SU-DHL-6 (cell line): Measurements from ENCODE around the gene AMACR.

ENCODE experiments used
- H2AFZ ChIP-seq: fragments of 200-600 bp; sonication (generic); 2 replicates; pipeline ENCODE4 v1.6.1; 2014; ENCODE audit warnings: low read depth, mild to moderate bottlenecking, moderate library complexity, mixed read lengths, antibody characterized with exemption, low read length; ENCODE audit not compliant: severe bottlenecking
- H3F3A ChIP-seq: fragments of 200-600 bp; shearing (Covaris generic); 2 replicates; pipeline ENCODE4 v1.6.0; 2016; ENCODE audit warnings: antibody characterized with exemption, mild to moderate bottlenecking; ENCODE audit not compliant: insufficient read depth
- H3K27ac ChIP-seq: fragments of 200-600 bp; sonication (generic); 2 replicates; pipeline ENCODE4 v1.5.1; 2016; ENCODE audit warnings: low read depth, mild to moderate bottlenecking, low read length, moderate library complexity, mixed read lengths
- H3K27me3 ChIP-seq: fragments of 200-600 bp; sonication (generic), shearing (Covaris generic); 2 replicates; pipeline ENCODE4 v1.6.0; 2014; ENCODE audit warnings: mild to moderate bottlenecking, low read length
- H3K36me3 ChIP-seq: fragments of 200-600 bp; sonication (generic); 2 replicates; pipeline ENCODE4 v1.6.1; 2014; ENCODE audit warnings: mild to moderate bottlenecking, low read length, mixed read lengths
- H3K4me2 ChIP-seq: fragments of 300-600, 200-600 bp; shearing (Covaris generic), sonication (generic); 2 replicates; pipeline ENCODE4 v1.6.0; 2014; ENCODE audit warnings: low read length, low read depth, mild to moderate bottlenecking; ENCODE audit not compliant: poor library complexity, severe bottlenecking
- H3K4me3 ChIP-seq: fragments of 200-600 bp; sonication (generic); 2 replicates; pipeline ENCODE4 v1.5.1; 2014; ENCODE audit warnings: antibody characterized with exemption, low read length, mild to moderate bottlenecking, mixed read lengths; ENCODE audit not compliant: insufficient read depth, poor library complexity, severe bottlenecking
- H3K79me2 ChIP-seq: fragments of 200-600 bp; sonication (generic); 2 replicates; pipeline ENCODE4 v1.6.1; 2014; ENCODE audit warnings: mild to moderate bottlenecking, low read length, moderate library complexity; ENCODE audit not compliant: insufficient read depth
- H3K9ac ChIP-seq: fragments of 200-600 bp; sonication (generic); 2 replicates; pipeline ENCODE4 v1.7.0; 2014; ENCODE audit warnings: mild to moderate bottlenecking, low read length
- H3K9me2 ChIP-seq: fragments of 200-600 bp; sonication (generic); replicated peaks from 2 replicates; pipeline ENCODE4 v1.6.1; 2014; ENCODE audit warnings: low read length; ENCODE audit not compliant: insufficient read depth
- H3K9me3 ChIP-seq: fragments of 200-600 bp; sonication (generic); 2 replicates; pipeline ENCODE4 v1.6.1; 2014; ENCODE audit warnings: low read length, mixed read lengths; ENCODE audit not compliant: insufficient read depth
- H4K20me1 ChIP-seq: fragments of 200-600 bp; sonication (generic); 2 replicates; pipeline ENCODE4 v1.6.1; 2014; ENCODE audit warnings: low read depth, mild to moderate bottlenecking, antibody characterized with exemption, low read length, moderate library complexity, mixed read lengths
- CTCF ChIP-seq: fragments of 200-600 bp; sonication (generic); IDR thresholded peaks from one replicate; pipeline ENCODE4 v1.5.1; 2017; ENCODE audit warnings: antibody characterized with exemption, mild to moderate bottlenecking, low read length, moderate library complexity; ENCODE audit not compliant: insufficient read depth, poor library complexity, severe bottlenecking
- EZH2phosphoT487 ChIP-seq: fragments of 200-600 bp; sonication (generic), shearing (Covaris generic); conservative IDR thresholded peaks from 2 replicates; pipeline ENCODE4 v1.6.1; 2018; ENCODE audit warnings: mild to moderate bottlenecking, antibody characterized with exemption, low read length, moderate library complexity, mixed read lengths

The AMACR gene

GRCh38 chr5:33995865-33996264 lies 12.0 kb downstream of the AMACR start:
- TF ChIP-seq EZH2phosphoT487 = no peak
- TF ChIP-seq CTCF = no peak
- Histone ChIP-seq H3K4me3 (no peak overlapping the region), H3K9me3 (no peaks in the 10 kb centered on the region), H3F3A (no peaks in the 10 kb centered on the region), H3K79me2 (no peaks in the 10 kb centered on the region), H3K9me2 (no peaks in the 10 kb centered on the region), H3K36me3 (no peaks in the 10 kb centered on the region), H3K27ac (no peak overlapping the region), H2AFZ (no peak overlapping the region), H3K9ac (no peak overlapping the region), H4K20me1 (no peaks in the 10 kb centered on the region), H3K27me3 (no peaks in the 10 kb centered on the region), H3K4me2 (no peak overlapping the region)

GRCh38 chr5:33994845-33995244 lies 13.0 kb downstream of the AMACR start:
- Histone ChIP-seq H3K9ac (no peak overlapping the region), H3K27ac (no peak overlapping the region), H3K4me2 (no peak overlapping the region), H2AFZ (no peak overlapping the region), H3K79me2 (no peaks in the 10 kb centered on the region), H3K27me3 (no peaks in the 10 kb centered on the region), H3F3A (no peaks in the 10 kb centered on the region), H3K9me3 (no peaks in the 10 kb centered on the region), H4K20me1 (no peaks in the 10 kb centered on the region), H3K9me2 (no peaks in the 10 kb centered on the region), H3K4me3 (no peak overlapping the region), H3K36me3 (no peaks in the 10 kb centered on the region)
- TF ChIP-seq EZH2phosphoT487 (no peak), CTCF (no peak)

- H3K27ac ChIP-seq = no peak overlapping the region
- H3K4me2 ChIP-seq = no peak overlapping the region
- no peaks in the 10 kb centered on the region for H4K20me1 ChIP-seq
- no peak overlapping the region for H3K4me3 ChIP-seq
- no peak for TF ChIP-seq CTCF
- no peak for TF ChIP-seq EZH2phosphoT487
- no peaks in the 10 kb centered on the region for H3F3A ChIP-seq
- H3K9me2 ChIP-seq = no peaks in the 10 kb centered on the region
- no peaks in the 10 kb centered on the region for H3K36me3 ChIP-seq
- no peak overlapping the region for H3K9ac ChIP-seq
- no peaks in the 10 kb centered on the region for H3K27me3 ChIP-seq
- H3K79me2 ChIP-seq = no peaks in the 10 kb centered on the region
- no peaks in the 10 kb centered on the region for H3K9me3 ChIP-seq
- H2AFZ ChIP-seq = no peak overlapping the region
Observed at GRCh38 chr5:33992864-33993263, 15.0 kb downstream of the AMACR start.
